SK-N-SH (cell line): ENCODE data around the gene DRAP1. TPM values are rescaled to one million over a fixed set of nuclear protein-coding genes. Genes with fewer than 3 reads are reported as not detected.

ENCODE experiments used
- CTCF ChIA-PET: fragments of 300-600, 350-600 bp; formaldehyde crosslinking; extraction: SDS; loops from one replicate; lab custom pipeline; 2021; lab: Yijun Ruan, JAX
- POLR2A ChIA-PET: fragments of 350-600 bp; sonication (Branson Sonifier 250); formaldehyde crosslinking; extraction: SDS; loops from one replicate; lab custom pipeline; 2020; ENCODE audit warnings: antibody characterized with exemption, inconsistent platforms; lab: Yijun Ruan, JAX
- DNase-seq: peaks from one replicate; pipeline ENCODE4 v3.0.0; 2012
- H2AFZ ChIP-seq: fragments of 200-600 bp; sonication (generic); 2 replicates; pipeline ENCODE4 v1.8.1; 2016; ENCODE audit warnings: antibody characterized with exemption, mild to moderate bottlenecking, low read depth
- H3F3A ChIP-seq: fragments of 200-600 bp; sonication (generic); replicated peaks from 2 replicates; pipeline ENCODE3; 2016; ENCODE audit warnings: antibody characterized with exemption, mild to moderate bottlenecking; ENCODE audit not compliant: insufficient read depth
- H3K27ac ChIP-seq, 2 experiments: fragments of 200-500 bp in 1 of 2; fragments of 200-600 bp in 1 of 2; sonication (Bioruptor generic) in 1 of 2; sonication (generic), shearing (Covaris generic) in 1 of 2; 2 replicates each; pipeline versions ENCODE4 v1.5.1 to v1.6.1; 2014 to 2016; ENCODE audit warnings: low read depth in 2 of 2, inconsistent platforms in 1 of 2, low read length in 1 of 2, mild to moderate bottlenecking in 1 of 2, mixed read lengths in 1 of 2
- H3K27me3 ChIP-seq: fragments of 200-600 bp; sonication (generic), shearing (Covaris generic); 2 replicates; pipeline ENCODE4 v1.6.1; 2016; ENCODE audit warnings: mixed run types; ENCODE audit not compliant: insufficient read depth
- H3K36me3 ChIP-seq, 2 experiments: fragments of 200-500 bp in 1 of 2; fragments of 200-600 bp in 1 of 2; sonication (Bioruptor generic) in 1 of 2; sonication (generic) in 1 of 2; replicated peaks in 1 of 2; 2 replicates each; pipeline versions ENCODE3 to v1.5.1; 2014 to 2016; ENCODE audit warnings: low read length in 1 of 2, mild to moderate bottlenecking in 1 of 2; ENCODE audit not compliant: insufficient read depth in 2 of 2, control insufficient read depth in 1 of 2
- H3K4me1 ChIP-seq, 2 experiments: fragments of 200-500 bp in 1 of 2; fragments of 200-600 bp in 1 of 2; sonication (Bioruptor generic) in 1 of 2; sonication (generic), shearing (Covaris generic) in 1 of 2; 2 replicates each; pipeline versions ENCODE4 v1.5.1 to v1.6.1; 2014 to 2016; ENCODE audit warnings: low read depth in 1 of 2, low read length in 1 of 2, mixed run types in 1 of 2; ENCODE audit not compliant: insufficient read depth in 2 of 2, control insufficient read depth in 1 of 2
- H3K4me2 ChIP-seq: fragments of 200-600 bp; sonication (generic), shearing (Covaris generic); 2 replicates; pipeline ENCODE4 v1.6.1; 2017; ENCODE audit warnings: mixed run types
- H3K4me3 ChIP-seq, 2 experiments: fragments of 200-500 bp in 1 of 2; fragments of 200-600 bp in 1 of 2; sonication (Bioruptor generic) in 1 of 2; sonication (generic), shearing (Covaris generic) in 1 of 2; 2 replicates each; pipeline versions ENCODE4 v1.5.1 to v1.8.1; 2014 to 2016; ENCODE audit warnings: low read depth in 2 of 2, inconsistent platforms in 1 of 2, low read length in 1 of 2, mild to moderate bottlenecking in 1 of 2, mixed read lengths in 1 of 2, moderate library complexity in 1 of 2
- H3K79me2 ChIP-seq: fragments of 200-600 bp; sonication (generic); 2 replicates; pipeline ENCODE4 v1.8.1; 2017; ENCODE audit warnings: mild to moderate bottlenecking; ENCODE audit not compliant: insufficient read depth
- H3K9ac ChIP-seq: fragments of 200-600 bp; sonication (generic); 2 replicates; pipeline ENCODE4 v1.6.1; 2017; ENCODE audit warnings: mixed run types
- H3K9me2 ChIP-seq: fragments of 200-600 bp; sonication (generic); 2 replicates; pipeline ENCODE4 v1.6.1; 2017; ENCODE audit warnings: mixed run types
- H3K9me3 ChIP-seq: fragments of 200-600 bp; sonication (generic); 2 replicates; pipeline ENCODE4 v1.6.1; 2017; ENCODE audit warnings: mixed run types, mild to moderate bottlenecking, moderate library complexity
- H4K20me1 ChIP-seq: fragments of 200-600 bp; sonication (generic); 2 replicates; pipeline ENCODE4 v1.6.1; 2017; ENCODE audit warnings: mild to moderate bottlenecking, mixed run types; ENCODE audit not compliant: insufficient read depth
- EP300 ChIP-seq, 2 experiments: IDR thresholded peaks; 2 replicates each; pipeline versions ENCODE4 v1.4.0 to v1.6.1; 2012; ENCODE audit warnings: borderline replicate concordance in 1 of 2, low read depth in 1 of 2, low read length in 1 of 2
- GATA2 ChIP-seq: sonication (generic); formaldehyde crosslinking; IDR thresholded peaks from 2 replicates; pipeline ENCODE4 v1.5.0; 2020; ENCODE audit warnings: mild to moderate bottlenecking, missing genetic modification reagents
- MAX ChIP-seq: IDR thresholded peaks from 2 replicates; pipeline ENCODE4 v1.4.0; 2012; ENCODE audit warnings: low read depth
- MXI1 ChIP-seq: IDR thresholded peaks from 2 replicates; pipeline ENCODE4 v1.6.1; 2012; ENCODE audit warnings: mild to moderate bottlenecking, low read depth, low read length, improper control_type of control experiment
- PBX3 ChIP-seq: IDR thresholded peaks from 2 replicates; pipeline ENCODE4; 2012
- RXRA ChIP-seq: IDR thresholded peaks from 2 replicates; pipeline ENCODE4 v1.4.0; 2012; ENCODE audit warnings: low read depth, mild to moderate bottlenecking, borderline replicate concordance
- SIN3A ChIP-seq: IDR thresholded peaks from 2 replicates; pipeline ENCODE4 v1.6.1; 2012; ENCODE audit warnings: low read depth, mild to moderate bottlenecking, low read length, moderate library complexity, borderline replicate concordance
- TCF12 ChIP-seq: IDR thresholded peaks from 2 replicates; pipeline ENCODE4 v1.4.0; 2012
- YY1 ChIP-seq: IDR thresholded peaks from 2 replicates; pipeline ENCODE4 v1.4.0; 2012; ENCODE audit warnings: low read depth, mild to moderate bottlenecking
- WGBS: methylation state at CpG from one replicate; pipeline ENCODE4 v1.1.6; 2017; ENCODE audit warnings: low lambda C conversion rate; 5-methylcytosine and 5-hydroxymethylcytosine counted together
- polyA plus RNA-seq, 3 experiments: library from polyadenylated mRNA; depleted of rRNA; stranded (reverse); fragments of >200 nt; gene quantifications; 2 replicates each; pipeline ENCODE4 v1.2.3, GENCODE V29; 2012

The DRAP1 gene
- polyA plus RNA-seq, 1 of the 3 experiments (the other 2 are of a cell fraction) = 464 TPM

GRCh38 chr11:65917434-65918210, 1.6 kb upstream of the DRAP1 start:
- Histone ChIP-seq H3K27me3 (no peaks in the 10 kb centered on the region), H3K9me2 (no peaks in the 10 kb centered on the region), H3F3A (peaks cover 24% of the 10 kb centered on the region), H2AFZ (no peak overlapping the region), H3K36me3 (peaks cover 11 to 12% of the 10 kb centered on the region in 2 experiments), H3K4me1 (peaks cover 32 to 53% of the 10 kb centered on the region in 2 experiments; a peak in 3 of 4 replicates), H3K4me2 (peak overlapping the region; percentile 96), H3K9me3 (no peaks in the 10 kb centered on the region), H4K20me1 (0 out of 2 replicates have a peak, but pooled peaks cover 4% of the 10 kb centered on the region), H3K9ac (peak overlapping the region; percentile 99), H3K27ac (peak overlapping the region in 1 of 2 experiments; percentile 97), H3K79me2 (peaks cover 80% of the 10 kb centered on the region), H3K4me3 (peak overlapping the region; percentile 86 to 90)
- ChIA-PET CTCF (interaction anchor here (1.0 to 3.3 kb wide), 4 partner anchors 19 to 33 kb away, joined by 3 to 24 read pairs (median 8); partner anchors contain the start of genes CCDC85B and FIBP), POLR2A (interaction anchor here (0.6 to 1.5 kb wide), 4 partner anchors 17 to 33 kb away, joined by 3 to 4 read pairs (median 3); partner anchors contain the start of gene FOSL1)
- DNase-seq = no peak
- TF ChIP-seq MAX (no peak), EP300 (IDR thresholded peaks at IDR 0.05; ENCODE audit: borderline replicate concordance in 1 of 2, low read depth in 1 of 2, low read length in 1 of 2) (no peak), YY1 (no peak), SIN3A (no peak)
- 71% methylated on average over 4 of the region's 35 CpGs for WGBS

- peaks cover 32 to 45% of the 10 kb centered on the region in 2 experiments; a peak in 3 of 4 replicates for H3K4me1 ChIP-seq
- H3F3A ChIP-seq = peaks cover 29% of the 10 kb centered on the region
- H3K4me3 ChIP-seq = peak within 1 kb of the TSS; percentile 90 to 92
- ChIA-PET POLR2A (interaction anchor here (0.6 to 1.5 kb wide), 4 partner anchors 18 to 34 kb away, joined by 3 to 4 read pairs (median 3); partner anchors contain the start of gene FOSL1), CTCF (interaction anchor here (1.0 to 3.3 kb wide), 6 partner anchors 17 to 58 kb away, joined by 3 to 24 read pairs (median 6); partner anchors contain the start of genes CCDC85B, FIBP and MUS81)
- H3K9ac ChIP-seq = peak within 1 kb of the TSS; percentile 99
- H4K20me1 ChIP-seq = 0 out of 2 replicates have a peak, but pooled peaks cover 4% of the 10 kb centered on the region
- peaks cover 73% of the 10 kb centered on the region for H3K79me2 ChIP-seq
- 7% methylated on average over 33 of the region's 77 CpGs for WGBS
- H2AFZ ChIP-seq = peak within 1 kb of the TSS; percentile 51; the same call in 1 of the 2 replicates
- no peaks in the 10 kb centered on the region for H3K9me3 ChIP-seq
- peak within 1 kb of the TSS; percentile 99 for H3K4me2 ChIP-seq
- H3K27me3 ChIP-seq = no peaks in the 10 kb centered on the region
- H3K36me3 ChIP-seq = peaks cover 12 to 21% of the 10 kb centered on the region in 2 experiments
- no peak for DNase-seq
- TF ChIP-seq MXI1 (peak; percentile 43), PBX3 (no peak), TCF12 (no peak), YY1 (peak; percentile 89), GATA2 (CRISPR knock-in tag) (no peak), EP300 (IDR thresholded peaks at IDR 0.05; ENCODE audit: borderline replicate concordance in 1 of 2, low read depth in 1 of 2, low read length in 1 of 2) (no peak; a peak in 1 of 4 replicates), RXRA (no peak)
- peak within 1 kb of the TSS; percentile 87 to 97 for H3K27ac ChIP-seq
- no peaks in the 10 kb centered on the region for H3K9me2 ChIP-seq
These were observed 750 bp upstream of the DRAP1 start, which contains the start of gene C11orf68 for GRCh38 chr11:65918211-65919140. C11orf68 (minus strand) TSS chr11:65919062; CDS start chr11:65919031, 31 bp downstream.
